ENCODE results near the gene GATB.

GRCh38 chr4:151792995-151793394 lies 32.2 kb upstream of the GATB start:
- TF ChIP-seq CTCF (IDR thresholded peaks at IDR 0.05 in 4 of 5, conservative IDR thresholded peaks at IDR 0.05 in 1 of 5): no peak
- TF ChIP-seq POLR2A (IDR thresholded peaks at IDR 0.05): no peak

Measured in gastrocnemius medialis (tissue), 4 donors.